Astrocyte (in vitro differentiated cells and primary cell): ENCODE data around the gene NDEL1. TPM values are rescaled to one million over a fixed set of nuclear protein-coding genes. Genes with fewer than 3 reads are reported as not detected.

Experiments used
- DNase-seq: peaks from one replicate; pipeline ENCODE4 v3.0.0-alpha.2; 2010; ENCODE audit warnings: low read depth
- FAIRE-seq: peaks from 2 replicates; lab custom pipeline; 2011; peaks lifted over from hg19 to GRCh38; lab: Jason Lieb, UNC
- H2AFZ ChIP-seq: 2 replicates; pipeline ENCODE4 v1.6.0; 2012; ENCODE audit warnings: low read depth, low read length, inconsistent platforms
- H3K27ac ChIP-seq: 2 replicates; pipeline ENCODE4 v1.5.1; 2011; ENCODE audit warnings: low read depth, low read length, inconsistent platforms
- H3K27me3 ChIP-seq: 2 replicates; pipeline ENCODE4 v1.6.0; 2011; ENCODE audit warnings: low read length, inconsistent platforms; ENCODE audit not compliant: insufficient read depth
- H3K36me3 ChIP-seq: 2 replicates; pipeline ENCODE4 v1.5.1; 2011; ENCODE audit warnings: low read length, inconsistent platforms; ENCODE audit not compliant: insufficient read depth
- H3K4me1 ChIP-seq: 2 replicates; pipeline ENCODE4 v1.5.1; 2011; ENCODE audit warnings: low read length, inconsistent platforms; ENCODE audit not compliant: insufficient read depth
- H3K4me2 ChIP-seq: 2 replicates; pipeline ENCODE4 v1.6.0; 2012; ENCODE audit warnings: low read length, inconsistent platforms
- H3K4me3 ChIP-seq: 2 replicates; pipeline ENCODE4 v1.5.1; 2011; ENCODE audit warnings: low read depth, mild to moderate bottlenecking, low read length, inconsistent platforms; ENCODE audit not compliant: insufficient read depth
- H3K79me2 ChIP-seq: 2 replicates; pipeline ENCODE4 v1.6.0; 2012; ENCODE audit warnings: mild to moderate bottlenecking, low read length, inconsistent platforms; ENCODE audit not compliant: insufficient read depth
- H3K9ac ChIP-seq: 2 replicates; pipeline ENCODE4 v1.6.0; 2012; ENCODE audit warnings: mild to moderate bottlenecking, low read length, inconsistent platforms
- H3K9me3 ChIP-seq: 2 replicates; pipeline ENCODE4 v1.5.1; 2012; ENCODE audit warnings: low read depth, mild to moderate bottlenecking, low read length, inconsistent platforms; ENCODE audit not compliant: insufficient read depth
- H4K20me1 ChIP-seq: 2 replicates; pipeline ENCODE4 v1.6.0; 2012; ENCODE audit warnings: low read length, inconsistent platforms; ENCODE audit not compliant: insufficient read depth
- H3K27ac Mint-ChIP-seq: one replicate; pipeline ENCODE4 v1.8.0; 2021; ENCODE audit warnings: mild to moderate bottlenecking, mixed read lengths; ENCODE audit not compliant: unreplicated experiment
- H3K27me3 Mint-ChIP-seq: one replicate; pipeline ENCODE4 v1.8.0; 2021; ENCODE audit warnings: low read depth, mixed read lengths; ENCODE audit not compliant: unreplicated experiment
- H3K36me3 Mint-ChIP-seq: one replicate; pipeline ENCODE4 v1.8.0; 2021; ENCODE audit warnings: low read depth, mixed read lengths; ENCODE audit not compliant: unreplicated experiment
- H3K4me1 Mint-ChIP-seq: one replicate; pipeline ENCODE4 v1.8.0; 2021; ENCODE audit warnings: low read depth, mixed read lengths; ENCODE audit not compliant: unreplicated experiment
- H3K4me3 Mint-ChIP-seq: one replicate; pipeline ENCODE4 v1.8.0; 2021; ENCODE audit warnings: mild to moderate bottlenecking, moderate library complexity, mixed read lengths; ENCODE audit not compliant: unreplicated experiment
- H3K9me3 Mint-ChIP-seq: one replicate; pipeline ENCODE4 v1.8.0; 2021; ENCODE audit warnings: mild to moderate bottlenecking, mixed read lengths; ENCODE audit not compliant: unreplicated experiment
- CTCF ChIP-seq: IDR thresholded peaks from 2 replicates; pipeline ENCODE4 v1.5.1; 2011; ENCODE audit warnings: low read depth, mild to moderate bottlenecking, inconsistent platforms, low read length, moderate library complexity; ENCODE audit not compliant: insufficient read depth
- EZH2 ChIP-seq: IDR thresholded peaks from 2 replicates; pipeline ENCODE4 v1.6.1; 2012; ENCODE audit warnings: mild to moderate bottlenecking, low read length, inconsistent platforms; ENCODE audit not compliant: insufficient read depth
- total RNA-seq: library from RNA; stranded (reverse); gene quantifications from 2 replicates; pipeline ENCODE4 v1.2.1, GENCODE V29; 2021

The NDEL1 gene
- total RNA-seq, 1 donor from 2014 or later = 102 TPM

GRCh38 chr17:8402921-8403536 is 32.7 kb upstream of the NDEL1 start:
- Histone ChIP-seq H4K20me1 (no peaks in the 10 kb centered on the region), H3K9me3 (no peaks in the 10 kb centered on the region), H3K4me1 (no peaks in the 10 kb centered on the region), H3K79me2 (no peaks in the 10 kb centered on the region), H3K4me3 (no peak overlapping the region), H3K4me2 (no peak overlapping the region), H3K27ac (no peak overlapping the region), H3K27me3 (peaks cover 8% of the 10 kb centered on the region), H3K36me3 (no peaks in the 10 kb centered on the region), H2AFZ (no peak overlapping the region), H3K9ac (no peak overlapping the region)
- Mint-ChIP-seq H3K9me3 (peaks cover 2% of the 10 kb centered on the region), H3K27ac (no peak overlapping the region), H3K36me3 (no peaks in the 10 kb centered on the region), H3K27me3 (peaks cover 18% of the 10 kb centered on the region), H3K4me3 (no peak overlapping the region), H3K4me1 (no peaks in the 10 kb centered on the region)
- TF ChIP-seq EZH2 (no peak), CTCF (no peak)
- DNase-seq (no peak), FAIRE-seq (no peak)

GRCh38 chr17:8405499-8406016 is 30.1 kb upstream of the NDEL1 start:
- H3K9ac ChIP-seq = no peak overlapping the region

More at GRCh38 chr17:8405499-8406016, 30.1 kb upstream of the NDEL1 start:
- no peaks in the 10 kb centered on the region for H3K36me3 Mint-ChIP-seq
- DNase-seq (no peak), FAIRE-seq (no peak)
- H3K4me1 Mint-ChIP-seq = no peaks in the 10 kb centered on the region
- Histone ChIP-seq H3K4me3 (no peak overlapping the region), H3K4me2 (no peak overlapping the region), H4K20me1 (no peaks in the 10 kb centered on the region), H2AFZ (no peak overlapping the region), H3K79me2 (no peaks in the 10 kb centered on the region), H3K27me3 (peaks cover 9% of the 10 kb centered on the region), H3K27ac (no peak overlapping the region), H3K4me1 (peaks cover 3% of the 10 kb centered on the region), H3K36me3 (no peaks in the 10 kb centered on the region), H3K9me3 (no peaks in the 10 kb centered on the region)
- H3K27me3 Mint-ChIP-seq = peaks cover 9% of the 10 kb centered on the region
- TF ChIP-seq CTCF (no peak), EZH2 (no peak)
- H3K9me3 Mint-ChIP-seq = peaks cover 2% of the 10 kb centered on the region
- H3K4me3 Mint-ChIP-seq = no peak overlapping the region
- H3K27ac Mint-ChIP-seq = no peak overlapping the region
